CD4-positive, alpha-beta T cell (primary cell): Measurements from ENCODE around the gene CREB3L2. TPM values are rescaled to one million over a fixed set of nuclear protein-coding genes. Genes with fewer than 3 reads are reported as not detected.

ENCODE experiments used
- ATAC-seq: fragments of 200-7000 bp; cut with Tn5 transposase; one replicate; pipeline ENCODE4 v1.10.0; 2022; ENCODE audit warnings: mild to moderate bottlenecking; ENCODE audit not compliant: poor library complexity
- CTCF ChIA-PET: fragments of 350-600 bp; sonication (Branson Sonifier 250); formaldehyde crosslinking; loops from one replicate; lab custom pipeline; 2021; ENCODE audit warnings: antibody characterized with exemption, inconsistent platforms; lab: Charles Lee
- POLR2A ChIA-PET: fragments of 350-600 bp; sonication (Branson Sonifier 250); formaldehyde crosslinking; loops from one replicate; lab custom pipeline; 2021; ENCODE audit warnings: antibody characterized with exemption, inconsistent platforms; lab: Charles Lee
- DNase-seq, 14 experiments: peaks; one replicate each; pipeline ENCODE4 v3.0.0-alpha.2; 2013 to 2020; ENCODE audit warnings: mixed read lengths in 2 of 14
- H3K27ac ChIP-seq, 2 donors: one replicate each; pipeline versions ENCODE4 v1.5.1 to v1.7.0; 2013; ENCODE audit warnings: low read length in 2 of 2, low read depth in 1 of 2, mild to moderate bottlenecking in 1 of 2
- H3K27me3 ChIP-seq, 2 experiments: 1 replicate in 1 of 2; 2 replicates in 1 of 2; pipeline versions ENCODE4 v1.6.1 to v1.7.0; 2013; ENCODE audit warnings: low read length in 2 of 2, control low read depth in 1 of 2, mild to moderate bottlenecking in 1 of 2, moderate library complexity in 1 of 2; ENCODE audit not compliant: insufficient read depth in 2 of 2, control insufficient read depth in 1 of 2
- H3K36me3 ChIP-seq: one replicate; pipeline ENCODE4 v1.6.1; 2013; ENCODE audit warnings: low read length, control low read depth; ENCODE audit not compliant: insufficient read depth
- H3K4me1 ChIP-seq: one replicate; pipeline ENCODE4 v1.6.1; 2013; ENCODE audit warnings: low read length, control low read depth; ENCODE audit not compliant: insufficient read depth
- H3K4me3 ChIP-seq: one replicate; pipeline ENCODE4 v1.5.1; 2013; ENCODE audit warnings: mild to moderate bottlenecking, low read length, moderate library complexity
- H3K9me3 ChIP-seq, 2 experiments: 1 replicate in 1 of 2; 2 replicates in 1 of 2; pipeline versions ENCODE4 v1.6.1 to v1.7.0; 2013; ENCODE audit warnings: low read length in 2 of 2, mild to moderate bottlenecking in 2 of 2, control low read depth in 1 of 2, moderate library complexity in 1 of 2; ENCODE audit not compliant: control insufficient read depth in 1 of 2, insufficient read depth in 1 of 2
- H3K27ac Mint-ChIP-seq: one replicate; pipeline ENCODE4 v1.8.0; 2020; ENCODE audit warnings: mixed read lengths
- H3K27me3 Mint-ChIP-seq: one replicate; pipeline ENCODE4 v1.8.0; 2021; ENCODE audit warnings: mixed read lengths
- H3K36me3 Mint-ChIP-seq: one replicate; pipeline ENCODE4 v1.8.0; 2021; ENCODE audit warnings: low read depth, mixed read lengths
- H3K4me1 Mint-ChIP-seq: one replicate; pipeline ENCODE4 v1.8.0; 2021; ENCODE audit warnings: low read depth, mixed read lengths
- H3K4me3 Mint-ChIP-seq: one replicate; pipeline ENCODE4 v1.8.0; 2020; ENCODE audit warnings: mild to moderate bottlenecking, mixed read lengths
- H3K9me3 Mint-ChIP-seq: one replicate; pipeline ENCODE4 v1.8.0; 2020; ENCODE audit warnings: mixed read lengths
- CTCF ChIP-seq: fragments of 200-600 bp; IDR thresholded peaks from one replicate; pipeline ENCODE4 v1.8.0; 2022; ENCODE audit warnings: antibody characterized with exemption, mild to moderate bottlenecking
- intact Hi-C, 2 experiments: fragments of 100-400 bp; cut with DNase I in 1 of 2; cut with micrococcal nuclease in 1 of 2; formaldehyde crosslinking; loops; one replicate each; pipeline versions ENCODE4 v1.15.1 to v1.9.0; 2023 to 2025; cut with DNase I, micrococcal nuclease
- total RNA-seq, 174 experiments: library from RNA in 2 of 174; stranded (reverse) in 2 of 174; gene quantifications; one replicate each; pipeline ENCODE4 v1.2.3 and lab custom pipeline; 2021 to 2026

The CREB3L2 gene
- total RNA-seq, 2 experiments from 2014 or later, result 11.7 to 12.9 TPM

- intact Hi-C loops, result loop anchor here in 1 of 2 experiments (5.0 to 10.0 kb wide), 3 partner anchors 734 to 862 kb away; no protein-coding TSS in a partner anchor
- no peak for ATAC-seq
- Histone ChIP-seq H3K4me3 (no peak overlapping the region), H3K27me3 (no peaks in the 10 kb centered on the region), H3K36me3 (no peaks in the 10 kb centered on the region), H3K9me3 (no peaks in the 10 kb centered on the region), H3K27ac (no peak overlapping the region), H3K4me1 (peaks cover 16% of the 10 kb centered on the region)
- Mint-ChIP-seq H3K4me3 (peak overlapping the region; percentile 93), H3K27me3 (no peaks in the 10 kb centered on the region), H3K27ac (no peak overlapping the region), H3K4me1 (peaks cover 36% of the 10 kb centered on the region), H3K36me3 (no peaks in the 10 kb centered on the region), H3K9me3 (no peaks in the 10 kb centered on the region)
- ChIA-PET POLR2A (interaction anchor here (1.7 to 6.7 kb wide), 2 partner anchors 11 to 67 kb away, joined by 9 to 35 read pairs; no protein-coding TSS in a partner anchor), CTCF (interaction anchor here (0.6 to 3.5 kb wide), 16 partner anchors 9 to 118 kb away, joined by 3 to 43 read pairs (median 5); no protein-coding TSS in a partner anchor)
- no peak for TF ChIP-seq CTCF
- DNase-seq, result peak in 2 of 14 experiments; percentile 12 to 30
Observed at GRCh38 chr7:138002828-138003189, 923 bp upstream of the CREB3L2 start.

- POLR2A ChIA-PET, result interaction anchor here (0.7 to 6.7 kb wide), 8 partner anchors 10 to 750 kb away, joined by 3 to 35 read pairs (median 5); no protein-coding TSS in a partner anchor
- no peaks in the 10 kb centered on the region for H3K36me3 Mint-ChIP-seq
- Histone ChIP-seq H3K9me3 (no peaks in the 10 kb centered on the region), H3K4me3 (peak overlapping the region; percentile 92), H3K36me3 (no peaks in the 10 kb centered on the region), H3K27me3 (no peaks in the 10 kb centered on the region), H3K27ac (peak overlapping the region; percentile 67 to 75), H3K4me1 (peaks cover 16% of the 10 kb centered on the region)
- CTCF ChIA-PET, result interaction anchor here (0.6 to 3.5 kb wide), 18 partner anchors 9 to 750 kb away, joined by 3 to 43 read pairs (median 4); no protein-coding TSS in a partner anchor
- H3K4me3 Mint-ChIP-seq, result peak overlapping the region; percentile 93
- ATAC-seq, result peak; percentile 87
- intact Hi-C loops, result loop anchor here in 1 of 2 experiments (5.0 to 10.0 kb wide), 3 partner anchors 735 to 863 kb away; no protein-coding TSS in a partner anchor
- peak; percentile 99 for TF ChIP-seq CTCF
- DNase-seq, result peak; percentile 95 to 100 (median 97)
- peak overlapping the region; percentile 75 for H3K27ac Mint-ChIP-seq
- no peaks in the 10 kb centered on the region for H3K27me3 Mint-ChIP-seq
- no peaks in the 10 kb centered on the region for H3K9me3 Mint-ChIP-seq
- peaks cover 36% of the 10 kb centered on the region for H3K4me1 Mint-ChIP-seq
Observed at GRCh38 chr7:138002096-138002827, 376 bp upstream of the CREB3L2 start.

- Histone ChIP-seq H3K27me3 (no peaks in the 10 kb centered on the region), H3K36me3 (no peaks in the 10 kb centered on the region), H3K9me3 (no peaks in the 10 kb centered on the region), H3K4me3 (peak overlapping the region; percentile 92), H3K4me1 (peaks cover 24% of the 10 kb centered on the region), H3K27ac (no peak overlapping the region)
- Mint-ChIP-seq H3K4me3 (peak overlapping the region; percentile 93), H3K9me3 (no peaks in the 10 kb centered on the region), H3K36me3 (peaks cover 3% of the 10 kb centered on the region), H3K27ac (peak overlapping the region; percentile 75), H3K4me1 (peaks cover 53% of the 10 kb centered on the region), H3K27me3 (no peaks in the 10 kb centered on the region)
- no peak for TF ChIP-seq CTCF
- intact Hi-C loops, result loop anchor here in 1 of 2 experiments (5.0 to 10.0 kb wide), 3 partner anchors 737 to 865 kb away; no protein-coding TSS in a partner anchor
- CTCF ChIA-PET, result interaction anchor here (1.5 to 2.8 kb wide), 2 partner anchors 9 to 886 kb away, joined by 4 to 8 read pairs; no protein-coding TSS in a partner anchor
- ATAC-seq (no peak), DNase-seq (peak in 2 of 14 experiments; percentile 8 to 14)
- POLR2A ChIA-PET, result interaction anchor here (2.3 to 6.7 kb wide), 2 partner anchors 65 to 752 kb away, joined by 9 to 35 read pairs; no protein-coding TSS in a partner anchor
Observed at GRCh38 chr7:138000081-138000701, 1.7 kb downstream of the CREB3L2 start.
